Urinary bladder (tissue), 4 donors: ENCODE results near the gene DMAC2L. TPM values are rescaled to one million over a fixed set of nuclear protein-coding genes. Genes with fewer than 3 reads are reported as not detected.
"Not testable (repeated sequence)": the region's sequence is repeated elsewhere in the genome, so short reads cannot be mapped to it uniquely, and the experiment has no call there.

Experiments used
- DNase-seq: peaks from one replicate; pipeline ENCODE4 v3.0.0-alpha.2; 2015; ENCODE audit errors: extremely low spot score
- H3K27ac ChIP-seq: one replicate; pipeline ENCODE4 v1.5.1; 2013; ENCODE audit warnings: low read depth, mild to moderate bottlenecking, moderate library complexity
- H3K36me3 ChIP-seq: one replicate; pipeline ENCODE4 v1.6.1; 2013; ENCODE audit warnings: mild to moderate bottlenecking, moderate library complexity; ENCODE audit not compliant: insufficient read depth
- H3K4me1 ChIP-seq: one replicate; pipeline ENCODE4 v1.6.1; 2013; ENCODE audit warnings: mild to moderate bottlenecking, moderate library complexity; ENCODE audit not compliant: insufficient read depth
- H3K4me3 ChIP-seq: one replicate; pipeline ENCODE4 v1.5.1; 2013; ENCODE audit warnings: low read depth, low read length
- WGBS: extraction: QIAGEN DNeasy Blood & Tissue Kit; methylation state at CpG from one replicate; pipeline ENCODE4 v1.1.7; 2013; 5-methylcytosine and 5-hydroxymethylcytosine counted together
- polyA plus RNA-seq: library from polyadenylated mRNA; stranded (reverse); fragments of 200-250 nt; gene quantifications from one replicate; pipeline ENCODE4 v1.2.3, GENCODE V29; 2013
- total RNA-seq: library from RNA; depleted of rRNA; stranded (reverse); fragments of >200 nt; gene quantifications from one replicate; pipeline ENCODE4 v1.2.3, GENCODE V29; 2014
- donor health status: healthy with polysubstance abuse.
- donor health status: healthy.

The DMAC2L gene
- total and polyA plus RNA-seq, 2 donors, result 11.4 to 15.7 TPM

DNA sequence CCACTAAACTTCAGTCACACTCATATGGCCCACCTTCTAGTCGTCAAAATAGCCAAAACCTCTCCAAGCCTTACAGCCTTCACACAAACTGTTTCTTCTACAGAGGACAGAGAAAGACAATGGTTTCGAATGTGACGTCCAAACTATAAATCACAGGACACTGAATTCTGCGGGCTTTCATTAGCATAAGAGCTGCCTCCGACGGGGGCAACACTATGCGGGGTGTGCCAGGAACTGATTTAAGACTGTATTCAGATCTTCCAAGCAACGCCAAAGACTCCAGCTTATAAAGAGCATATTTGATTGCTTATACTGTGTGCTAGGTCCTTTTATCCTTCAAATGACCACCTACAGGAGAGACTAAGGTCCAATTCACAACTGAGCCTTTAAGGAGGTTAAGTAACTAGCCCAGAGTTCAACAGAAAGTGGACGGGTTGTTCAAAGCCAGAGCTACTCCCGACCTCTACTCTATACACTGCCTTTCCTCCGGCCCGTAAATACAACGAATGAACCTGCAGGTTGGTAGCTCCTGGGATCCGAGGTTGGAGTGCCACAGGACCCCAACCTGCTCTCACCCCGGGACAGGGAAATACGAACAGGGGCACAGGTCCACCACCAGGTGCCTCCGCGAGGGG, 670 bp upstream of the DMAC2L start:
- H3K36me3 ChIP-seq, result no peaks in the 10 kb centered on the region
- DNase-seq, result no peak
- H3K4me1 ChIP-seq, result no peaks in the 10 kb centered on the region
- H3K27ac ChIP-seq, result peak overlapping the region; percentile 49
- H3K4me3 ChIP-seq, result peak overlapping the region; percentile 71
- 3% methylated on average over 18 of the region's 18 CpGs for WGBS

- Histone ChIP-seq H3K4me1 (no peaks in the 10 kb centered on the region), H3K36me3 (no peaks in the 10 kb centered on the region), H3K27ac (no peak overlapping the region), H3K4me3 (peak overlapping the region; percentile 71)
- DNase-seq, result peak; percentile 20
- WGBS, result 2% methylated on average over 18 of the region's 18 CpGs
These were observed 570 bp downstream of the DMAC2L start for GRCh38 chr14:50312734-50313054.

GRCh38 chr14:50314098-50314497, 2.0 kb downstream of the DMAC2L start:
- DNase-seq, H3K4me1 ChIP-seq: not testable (repeated sequence)
- 93% methylated on average over 3 of the region's 3 CpGs for WGBS

DNA sequence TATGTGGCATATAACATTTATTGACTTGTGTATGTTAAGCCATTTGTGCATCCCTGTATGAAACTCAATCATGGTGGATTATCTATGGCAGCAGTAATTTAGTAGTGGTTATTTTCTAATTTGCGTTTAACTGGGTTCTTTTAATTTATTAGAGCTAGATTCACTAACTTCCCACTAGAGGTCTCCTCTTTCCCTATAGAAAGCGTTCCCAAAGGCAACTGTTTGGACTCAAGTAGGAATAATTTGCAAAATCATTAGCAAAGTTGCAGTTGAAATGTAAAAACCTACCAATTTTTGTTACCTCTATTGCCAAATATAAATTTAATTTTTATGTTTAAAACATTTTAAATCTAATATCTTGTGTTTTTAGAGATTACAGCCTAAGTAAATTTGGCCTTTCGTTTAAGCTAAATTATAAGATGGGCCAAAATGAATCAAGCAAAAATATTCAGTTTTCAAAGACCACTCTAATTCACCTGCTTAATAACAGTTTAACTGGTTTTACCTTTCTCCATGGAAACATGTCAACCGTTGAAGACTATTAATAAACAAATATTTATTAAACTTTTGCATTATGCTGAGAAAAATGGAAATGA, 6.0 kb downstream of the DMAC2L start:
- 47% methylated on average over 4 of the region's 4 CpGs for WGBS
- no peak for DNase-seq
- Histone ChIP-seq H3K4me1 (no peaks in the 10 kb centered on the region), H3K36me3 (no peaks in the 10 kb centered on the region), H3K4me3 (no peak overlapping the region), H3K27ac (no peak overlapping the region)

More at GRCh38 chr14:50314098-50314497, 2.0 kb downstream of the DMAC2L start:
- not testable (repeated sequence) for H3K36me3 ChIP-seq, H3K27ac ChIP-seq, H3K4me3 ChIP-seq

DNA sequence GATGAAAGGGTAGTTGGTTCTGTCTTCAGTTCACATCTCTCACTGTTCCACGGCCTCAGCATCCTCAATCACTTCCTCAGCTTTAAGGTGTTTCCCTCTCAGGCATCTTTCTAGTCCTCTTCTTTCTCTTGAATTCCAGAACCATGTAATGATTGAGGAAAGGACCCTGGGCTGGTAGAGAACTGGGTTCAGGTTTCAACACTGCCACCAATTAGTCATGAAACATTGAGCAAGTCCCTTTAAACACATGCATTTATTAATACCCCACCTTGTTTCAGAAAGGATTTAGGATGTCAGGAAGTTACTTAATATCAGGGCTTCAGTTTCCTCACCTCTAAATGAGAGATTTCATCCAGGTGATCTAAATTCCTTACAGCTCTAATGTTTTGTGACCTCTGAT, 7.2 kb downstream of the DMAC2L start:
- no peaks in the 10 kb centered on the region for H3K36me3 ChIP-seq
- no peaks in the 10 kb centered on the region for H3K4me1 ChIP-seq
- 84% methylated on average over 1 of the region's 1 CpG for WGBS
- no peak overlapping the region for H3K4me3 ChIP-seq
- no peak overlapping the region for H3K27ac ChIP-seq
- no peak for DNase-seq

DNA sequence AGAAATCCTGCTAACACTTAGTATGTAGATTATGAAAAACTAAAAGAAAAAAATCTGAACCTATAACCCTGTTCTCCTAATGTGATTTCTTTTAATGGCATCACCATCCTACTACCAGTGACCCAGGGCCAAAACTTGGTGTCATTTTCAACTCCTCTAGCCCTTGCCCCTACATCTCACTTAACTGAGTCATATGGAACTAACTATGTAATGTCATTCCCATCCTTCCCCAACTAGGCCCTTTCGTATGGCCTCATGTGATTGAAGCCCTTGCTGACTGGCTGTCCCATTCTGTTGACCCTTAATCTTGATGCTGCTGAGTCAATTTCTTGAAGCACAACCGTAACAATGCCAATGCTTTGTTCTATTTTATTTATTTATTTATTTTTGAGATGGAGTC, 7.6 kb downstream of the DMAC2L start:
- Histone ChIP-seq H3K4me1 (no peaks in the 10 kb centered on the region), H3K36me3 (no peaks in the 10 kb centered on the region), H3K4me3 (no peak overlapping the region), H3K27ac (no peak overlapping the region)
- WGBS, result 91% methylated on average over 2 of the region's 2 CpGs
- DNase-seq, result no peak

DNA sequence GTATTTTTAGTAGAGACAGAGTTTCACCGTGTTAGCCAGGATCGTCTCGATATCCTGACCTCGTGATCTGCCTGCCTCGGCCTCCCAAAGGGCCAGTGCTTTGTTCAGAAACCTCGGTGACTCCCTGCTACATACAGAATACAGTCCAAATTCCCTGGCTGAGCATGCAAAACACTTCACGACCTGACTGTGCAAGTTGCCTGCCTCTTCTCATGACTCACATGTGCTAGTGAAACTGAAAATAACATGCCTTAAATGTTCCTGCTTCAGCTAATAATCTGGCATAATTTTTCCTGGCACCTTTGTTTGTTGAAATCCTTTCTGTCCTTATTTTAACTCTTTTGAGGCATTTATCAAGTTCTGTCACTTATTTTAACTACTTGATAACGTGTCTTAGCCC, 8.2 kb downstream of the DMAC2L start:
- Histone ChIP-seq H3K27ac (no peak overlapping the region), H3K4me3 (no peak overlapping the region), H3K4me1 (no peaks in the 10 kb centered on the region), H3K36me3 (no peaks in the 10 kb centered on the region)
- 72% methylated on average over 8 of the region's 8 CpGs for WGBS
- no peak for DNase-seq

GRCh38 chr14:50321009-50321660, 9.0 kb downstream of the DMAC2L start:
- no peaks in the 10 kb centered on the region for H3K4me1 ChIP-seq

DNA sequence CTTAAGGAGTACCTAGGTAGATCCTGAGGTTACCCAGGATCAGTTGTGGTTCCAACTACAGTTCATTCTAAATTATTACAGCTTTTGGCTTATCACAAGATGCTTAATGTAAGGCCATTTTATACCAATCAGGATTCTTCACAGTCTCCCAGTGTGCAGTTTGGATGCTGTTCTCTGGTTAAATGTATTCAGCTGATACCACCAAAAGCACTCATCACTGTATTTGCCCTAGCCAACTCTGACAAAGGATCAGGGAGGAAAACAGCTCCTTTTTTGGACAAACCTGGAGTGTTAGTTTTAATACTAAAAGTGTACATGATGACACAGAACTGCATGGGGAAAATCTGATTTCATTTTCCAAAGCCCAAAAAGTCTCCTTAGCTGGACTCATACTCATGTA, 19.5 kb downstream of the DMAC2L start:
- H3K4me3 ChIP-seq, result no peak overlapping the region
- peaks cover 3% of the 10 kb centered on the region for H3K36me3 ChIP-seq
- no peak for DNase-seq
- no peaks in the 10 kb centered on the region for H3K4me1 ChIP-seq
- H3K27ac ChIP-seq, result no peak overlapping the region

More at GRCh38 chr14:50321009-50321660, 9.0 kb downstream of the DMAC2L start:
- peak; percentile 86 for DNase-seq
- Histone ChIP-seq H3K36me3 (no peaks in the 10 kb centered on the region), H3K27ac (no peak overlapping the region), H3K4me3 (no peak overlapping the region)
- WGBS, result 4% methylated on average over 9 of the region's 9 CpGs

DNA sequence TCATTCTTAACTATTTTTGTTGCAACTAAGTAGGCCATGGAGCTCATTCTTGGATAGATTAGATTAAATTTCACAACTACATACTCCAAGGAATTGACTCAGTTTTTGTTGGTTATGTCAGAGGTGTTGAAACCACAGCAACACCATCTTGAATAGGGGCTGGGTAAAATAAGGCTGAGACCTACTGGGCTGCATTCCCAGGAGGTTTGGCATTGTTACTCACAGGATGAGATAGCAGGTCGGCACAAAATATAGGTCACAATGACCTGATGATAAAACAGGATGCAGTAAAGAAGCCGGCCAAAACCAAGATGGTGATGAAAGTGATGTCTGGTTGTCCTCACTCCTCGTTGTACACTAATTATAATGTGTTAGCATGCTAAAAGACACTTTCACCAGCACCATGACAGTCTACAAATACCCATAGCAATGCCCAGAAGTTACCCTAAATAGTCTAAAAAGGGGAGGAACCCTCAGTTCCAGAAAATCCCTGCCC, 20.9 kb downstream of the DMAC2L start:
- H3K4me1 ChIP-seq, result no peaks in the 10 kb centered on the region
- 46% methylated on average over 3 of the region's 3 CpGs for WGBS
- no peak overlapping the region for H3K27ac ChIP-seq
- H3K4me3 ChIP-seq, result no peak overlapping the region
- peaks cover 3% of the 10 kb centered on the region for H3K36me3 ChIP-seq
- DNase-seq, result no peak

- 98% methylated on average over 8 of the region's 8 CpGs for WGBS
- DNase-seq, result no peak
- no peak overlapping the region for H3K27ac ChIP-seq
These were observed 22.1 kb downstream of the DMAC2L start for GRCh38 chr14:50334211-50334610.

GRCh38 chr14:50335389-50335788, 23.3 kb downstream of the DMAC2L start:
- H3K27ac ChIP-seq, result no peak overlapping the region

More at GRCh38 chr14:50334211-50334610, 22.1 kb downstream of the DMAC2L start:
- H3K36me3 ChIP-seq, result peaks cover 3% of the 10 kb centered on the region
- H3K4me1 ChIP-seq, result no peaks in the 10 kb centered on the region
- H3K4me3 ChIP-seq, result no peak overlapping the region

DNA sequence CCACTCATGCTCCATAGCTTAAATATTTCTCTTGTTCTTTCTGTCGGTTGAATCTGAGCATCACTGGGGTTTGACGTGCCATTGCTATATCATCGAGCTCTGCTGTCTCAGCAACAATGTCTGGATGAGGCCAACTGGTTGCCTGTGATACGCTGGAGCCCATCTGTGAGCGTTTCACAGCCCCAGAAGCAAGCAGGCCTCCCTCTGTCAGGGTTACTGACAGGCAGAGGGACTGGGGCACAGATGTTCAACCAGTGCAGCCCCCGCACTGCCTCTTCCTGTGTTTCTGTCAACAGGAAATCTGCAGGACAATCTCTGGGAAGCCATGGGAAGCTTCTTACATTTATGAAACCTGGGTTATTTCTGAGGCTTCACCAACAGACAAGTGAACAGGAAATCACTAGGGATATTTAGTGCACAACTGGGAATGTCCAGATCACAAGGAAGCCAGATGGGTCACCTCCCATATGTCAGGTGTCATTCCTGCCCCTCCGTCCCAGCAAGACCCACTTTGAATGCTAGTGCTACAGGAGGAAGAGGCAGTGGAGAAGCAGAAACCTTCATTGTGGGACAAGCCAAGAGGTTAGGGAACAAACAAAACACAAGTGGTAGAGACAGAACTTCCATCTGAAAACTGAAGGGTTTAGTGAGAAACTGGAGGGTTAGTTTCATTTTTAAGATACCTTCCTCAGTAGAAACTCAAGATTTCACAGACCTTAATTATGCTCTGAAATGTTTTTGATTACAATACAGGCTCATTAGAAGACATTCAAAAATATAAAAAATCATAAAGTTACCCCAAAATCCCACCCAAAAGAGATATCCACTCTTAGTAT, 24.1 kb downstream of the DMAC2L start:
- 43% methylated on average over 7 of the region's 7 CpGs for WGBS
- H3K27ac ChIP-seq, result peak overlapping the region; percentile 65
- no peak overlapping the region for H3K4me3 ChIP-seq
- DNase-seq, result no peak
- no peaks in the 10 kb centered on the region for H3K36me3 ChIP-seq
- no peaks in the 10 kb centered on the region for H3K4me1 ChIP-seq

More at GRCh38 chr14:50335389-50335788, 23.3 kb downstream of the DMAC2L start:
- H3K36me3 ChIP-seq, result no peaks in the 10 kb centered on the region
- H3K4me1 ChIP-seq, result no peaks in the 10 kb centered on the region
- no peak overlapping the region for H3K4me3 ChIP-seq
- DNase-seq, result no peak
- 30% methylated on average over 7 of the region's 7 CpGs for WGBS
